Measurements from ENCODE around the gene FGA.

DNA sequence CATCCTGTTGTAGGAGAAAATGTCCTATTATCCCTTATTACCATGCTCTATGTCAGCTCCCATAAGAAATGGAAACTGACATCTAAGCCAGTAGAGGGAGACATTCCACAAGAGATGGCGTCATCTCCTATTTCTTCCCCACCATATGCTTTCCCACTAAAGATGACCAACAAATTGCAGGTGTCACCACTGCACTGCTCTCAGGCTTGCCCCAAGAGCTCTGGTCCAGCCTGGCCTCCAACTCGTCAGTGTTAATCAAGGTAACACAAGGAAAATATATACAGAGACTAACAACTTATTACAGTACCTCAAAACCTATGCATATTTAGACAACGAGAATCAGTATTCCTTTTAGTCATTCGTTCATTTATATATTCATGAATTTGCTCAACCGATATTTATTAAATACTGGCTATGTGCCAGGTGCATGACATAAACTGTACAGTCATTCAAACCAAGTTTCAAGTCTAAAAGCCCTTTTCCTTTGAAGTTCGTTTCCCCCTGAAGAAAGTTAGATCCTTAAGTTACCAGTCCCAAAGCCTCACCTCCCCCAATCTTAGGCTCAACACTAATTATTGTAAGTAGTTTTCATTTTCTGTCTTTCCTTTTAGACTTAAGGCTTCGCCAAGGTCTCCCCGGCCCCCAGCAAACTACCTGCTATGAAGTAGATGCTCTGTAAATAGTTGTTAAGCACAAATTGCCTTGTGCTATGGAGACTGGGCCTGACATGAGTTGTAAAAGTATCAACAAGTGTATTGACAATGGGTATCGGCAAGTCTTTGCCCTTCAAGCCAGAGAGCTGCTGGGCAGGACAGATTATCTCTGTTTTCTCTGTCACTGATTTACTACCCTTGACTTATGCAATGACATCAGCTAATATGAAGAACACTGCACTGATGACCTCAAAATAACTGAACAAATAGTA lies 30.8 kb downstream of the FGA start:
- TF ChIP-seq, protein P1, sequence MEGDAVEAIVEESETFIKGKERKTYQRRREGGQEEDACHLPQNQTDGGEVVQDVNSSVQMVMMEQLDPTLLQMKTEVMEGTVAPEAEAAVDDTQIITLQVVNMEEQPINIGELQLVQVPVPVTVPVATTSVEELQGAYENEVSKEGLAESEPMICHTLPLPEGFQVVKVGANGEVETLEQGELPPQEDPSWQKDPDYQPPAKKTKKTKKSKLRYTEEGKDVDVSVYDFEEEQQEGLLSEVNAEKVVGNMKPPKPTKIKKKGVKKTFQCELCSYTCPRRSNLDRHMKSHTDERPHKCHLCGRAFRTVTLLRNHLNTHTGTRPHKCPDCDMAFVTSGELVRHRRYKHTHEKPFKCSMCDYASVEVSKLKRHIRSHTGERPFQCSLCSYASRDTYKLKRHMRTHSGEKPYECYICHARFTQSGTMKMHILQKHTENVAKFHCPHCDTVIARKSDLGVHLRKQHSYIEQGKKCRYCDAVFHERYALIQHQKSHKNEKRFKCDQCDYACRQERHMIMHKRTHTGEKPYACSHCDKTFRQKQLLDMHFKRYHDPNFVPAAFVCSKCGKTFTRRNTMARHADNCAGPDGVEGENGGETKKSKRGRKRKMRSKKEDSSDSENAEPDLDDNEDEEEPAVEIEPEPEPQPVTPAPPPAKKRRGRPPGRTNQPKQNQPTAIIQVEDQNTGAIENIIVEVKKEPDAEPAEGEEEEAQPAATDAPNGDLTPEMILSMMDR (IDR thresholded peaks at IDR 0.05; ENCODE audit: low read depth, low read length, missing input control) = peak; percentile 66
- TF ChIP-seq RAD21 (IDR thresholded peaks at IDR 0.05) (peak; percentile 93 to 94), JUND (IDR thresholded peaks at IDR 0.05) (peak; percentile 78 to 81), EGR1 (IDR thresholded peaks at IDR 0.05; ENCODE audit: low read depth in 2 of 2) (no peak), TAF1 (conservative IDR thresholded peaks at IDR 0.05) (peak; percentile 70)
- TF ChIP-seq, protein P2, sequence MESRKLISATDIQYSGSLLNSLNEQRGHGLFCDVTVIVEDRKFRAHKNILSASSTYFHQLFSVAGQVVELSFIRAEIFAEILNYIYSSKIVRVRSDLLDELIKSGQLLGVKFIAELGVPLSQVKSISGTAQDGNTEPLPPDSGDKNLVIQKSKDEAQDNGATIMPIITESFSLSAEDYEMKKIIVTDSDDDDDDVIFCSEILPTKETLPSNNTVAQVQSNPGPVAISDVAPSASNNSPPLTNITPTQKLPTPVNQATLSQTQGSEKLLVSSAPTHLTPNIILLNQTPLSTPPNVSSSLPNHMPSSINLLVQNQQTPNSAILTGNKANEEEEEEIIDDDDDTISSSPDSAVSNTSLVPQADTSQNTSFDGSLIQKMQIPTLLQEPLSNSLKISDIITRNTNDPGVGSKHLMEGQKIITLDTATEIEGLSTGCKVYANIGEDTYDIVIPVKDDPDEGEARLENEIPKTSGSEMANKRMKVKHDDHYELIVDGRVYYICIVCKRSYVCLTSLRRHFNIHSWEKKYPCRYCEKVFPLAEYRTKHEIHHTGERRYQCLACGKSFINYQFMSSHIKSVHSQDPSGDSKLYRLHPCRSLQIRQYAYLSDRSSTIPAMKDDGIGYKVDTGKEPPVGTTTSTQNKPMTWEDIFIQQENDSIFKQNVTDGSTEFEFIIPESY (IDR thresholded peaks at IDR 0.05) = no peak
- TF ChIP-seq, protein P3, sequence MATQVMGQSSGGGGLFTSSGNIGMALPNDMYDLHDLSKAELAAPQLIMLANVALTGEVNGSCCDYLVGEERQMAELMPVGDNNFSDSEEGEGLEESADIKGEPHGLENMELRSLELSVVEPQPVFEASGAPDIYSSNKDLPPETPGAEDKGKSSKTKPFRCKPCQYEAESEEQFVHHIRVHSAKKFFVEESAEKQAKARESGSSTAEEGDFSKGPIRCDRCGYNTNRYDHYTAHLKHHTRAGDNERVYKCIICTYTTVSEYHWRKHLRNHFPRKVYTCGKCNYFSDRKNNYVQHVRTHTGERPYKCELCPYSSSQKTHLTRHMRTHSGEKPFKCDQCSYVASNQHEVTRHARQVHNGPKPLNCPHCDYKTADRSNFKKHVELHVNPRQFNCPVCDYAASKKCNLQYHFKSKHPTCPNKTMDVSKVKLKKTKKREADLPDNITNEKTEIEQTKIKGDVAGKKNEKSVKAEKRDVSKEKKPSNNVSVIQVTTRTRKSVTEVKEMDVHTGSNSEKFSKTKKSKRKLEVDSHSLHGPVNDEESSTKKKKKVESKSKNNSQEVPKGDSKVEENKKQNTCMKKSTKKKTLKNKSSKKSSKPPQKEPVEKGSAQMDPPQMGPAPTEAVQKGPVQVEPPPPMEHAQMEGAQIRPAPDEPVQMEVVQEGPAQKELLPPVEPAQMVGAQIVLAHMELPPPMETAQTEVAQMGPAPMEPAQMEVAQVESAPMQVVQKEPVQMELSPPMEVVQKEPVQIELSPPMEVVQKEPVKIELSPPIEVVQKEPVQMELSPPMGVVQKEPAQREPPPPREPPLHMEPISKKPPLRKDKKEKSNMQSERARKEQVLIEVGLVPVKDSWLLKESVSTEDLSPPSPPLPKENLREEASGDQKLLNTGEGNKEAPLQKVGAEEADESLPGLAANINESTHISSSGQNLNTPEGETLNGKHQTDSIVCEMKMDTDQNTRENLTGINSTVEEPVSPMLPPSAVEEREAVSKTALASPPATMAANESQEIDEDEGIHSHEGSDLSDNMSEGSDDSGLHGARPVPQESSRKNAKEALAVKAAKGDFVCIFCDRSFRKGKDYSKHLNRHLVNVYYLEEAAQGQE (IDR thresholded peaks at IDR 0.05) = no peak
- TF ChIP-seq, protein P4, sequence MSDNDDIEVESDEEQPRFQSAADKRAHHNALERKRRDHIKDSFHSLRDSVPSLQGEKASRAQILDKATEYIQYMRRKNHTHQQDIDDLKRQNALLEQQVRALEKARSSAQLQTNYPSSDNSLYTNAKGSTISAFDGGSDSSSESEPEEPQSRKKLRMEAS (IDR thresholded peaks at IDR 0.05) = peak; percentile 20
